Spleen (tissue), 7 donors: ENCODE data around the gene URAD.

Experiments
- POLR2A ChIP-seq, 3 donors: fragments of 450-650 bp; IDR thresholded peaks; one replicate each; pipeline ENCODE4 v1.5.1; 2017; ENCODE audit warnings: antibody characterized with exemption in 3 of 3, mild to moderate bottlenecking in 1 of 3
- POLR2AphosphoS5 ChIP-seq, 3 donors: sonication (generic); formaldehyde crosslinking; IDR thresholded peaks; one replicate each; pipeline ENCODE4 v1.5.1; 2017; ENCODE audit warnings: antibody characterized with exemption in 3 of 3
- TF ChIP-seq, protein P1 (sequence below), 11 experiments: fragments of 200-600 bp in 7 of 11; fragments of 450-650 bp in 4 of 11; sonication (generic) in 4 of 11; IDR thresholded peaks in 8 of 11; conservative IDR thresholded peaks in 3 of 11; 1 replicate in 7 of 11; 2 replicates in 4 of 11; pipeline versions ENCODE4 v1.4.0 to v1.8.0; 2016 to 2021; ENCODE audit warnings: antibody characterized with exemption in 11 of 11, inconsistent platforms in 4 of 11, mild to moderate bottlenecking in 1 of 11
- donor health status: DM: no; HTN: no; CAD: no; lungs with moderate emphysema.
- donor health status: DM: no; HTN: no; CAD: no.
- donor health status: DM: no; HTN: no; CAD: no.

DNA sequence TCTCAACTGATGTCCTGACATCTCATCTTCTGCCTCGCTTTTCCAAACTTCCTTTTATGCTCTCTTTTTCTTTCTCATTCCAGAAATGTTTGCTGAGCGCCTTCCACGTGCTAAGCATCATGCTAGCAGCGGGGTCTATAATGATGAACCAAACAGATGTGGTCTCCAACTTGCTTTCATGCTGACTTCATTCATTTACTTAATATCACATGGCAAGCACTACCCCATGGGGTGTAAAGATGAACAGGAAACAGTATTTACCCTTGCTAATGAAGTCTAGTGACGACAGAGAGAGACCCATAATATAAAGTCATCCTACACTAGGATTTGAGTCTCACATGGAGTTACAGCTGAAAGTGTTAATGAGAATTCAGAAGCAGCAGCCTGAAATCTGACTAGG lies 21.6 kb upstream of the URAD start:
- TF ChIP-seq POLR2A (IDR thresholded peaks at IDR 0.05), result no peak
- TF ChIP-seq, protein P1, sequence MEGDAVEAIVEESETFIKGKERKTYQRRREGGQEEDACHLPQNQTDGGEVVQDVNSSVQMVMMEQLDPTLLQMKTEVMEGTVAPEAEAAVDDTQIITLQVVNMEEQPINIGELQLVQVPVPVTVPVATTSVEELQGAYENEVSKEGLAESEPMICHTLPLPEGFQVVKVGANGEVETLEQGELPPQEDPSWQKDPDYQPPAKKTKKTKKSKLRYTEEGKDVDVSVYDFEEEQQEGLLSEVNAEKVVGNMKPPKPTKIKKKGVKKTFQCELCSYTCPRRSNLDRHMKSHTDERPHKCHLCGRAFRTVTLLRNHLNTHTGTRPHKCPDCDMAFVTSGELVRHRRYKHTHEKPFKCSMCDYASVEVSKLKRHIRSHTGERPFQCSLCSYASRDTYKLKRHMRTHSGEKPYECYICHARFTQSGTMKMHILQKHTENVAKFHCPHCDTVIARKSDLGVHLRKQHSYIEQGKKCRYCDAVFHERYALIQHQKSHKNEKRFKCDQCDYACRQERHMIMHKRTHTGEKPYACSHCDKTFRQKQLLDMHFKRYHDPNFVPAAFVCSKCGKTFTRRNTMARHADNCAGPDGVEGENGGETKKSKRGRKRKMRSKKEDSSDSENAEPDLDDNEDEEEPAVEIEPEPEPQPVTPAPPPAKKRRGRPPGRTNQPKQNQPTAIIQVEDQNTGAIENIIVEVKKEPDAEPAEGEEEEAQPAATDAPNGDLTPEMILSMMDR (IDR thresholded peaks at IDR 0.05 in 8 of 11, conservative IDR thresholded peaks at IDR 0.05 in 3 of 11), result no peak
- no peak for TF ChIP-seq POLR2AphosphoS5 (IDR thresholded peaks at IDR 0.05)
